HG03354 (cell line): ENCODE results near the gene THSD7B.

Experiments used
- ATAC-seq: cut with Tn5 transposase; IDR thresholded peaks from one replicate; pipeline ENCODE4 v1.9.1; 2021; ENCODE audit warnings: mild to moderate bottlenecking; ENCODE audit not compliant: unreplicated experiment, poor library complexity, severe bottlenecking

Gene THSD7B

GRCh38 chr2:136796339-136796738, 31.0 kb downstream of the THSD7B start:
- ATAC-seq, result no peak

GRCh38 chr2:136798766-136799165, 33.4 kb downstream of the THSD7B start:
- ATAC-seq, result no peak

GRCh38 chr2:136801661-136802060, 36.3 kb downstream of the THSD7B start:
- ATAC-seq, result no peak

GRCh38 chr2:136809998-136810397, 44.7 kb downstream of the THSD7B start:
- ATAC-seq, result no peak

- ATAC-seq, result no peak
Measured at GRCh38 chr2:136818839-136819238, 53.5 kb downstream of the THSD7B start.

- no peak for ATAC-seq
Measured at GRCh38 chr2:136823291-136823690, 57.9 kb downstream of the THSD7B start.

GRCh38 chr2:136828162-136828561, 62.8 kb downstream of the THSD7B start:
- ATAC-seq, result no peak

GRCh38 chr2:136828774-136829173, 63.4 kb downstream of the THSD7B start:
- ATAC-seq, result no peak

- ATAC-seq, result no peak
Measured at GRCh38 chr2:136844546-136844945, 79.2 kb downstream of the THSD7B start.

- ATAC-seq, result no peak
Measured at GRCh38 chr2:136858656-136859055, 93.3 kb downstream of the THSD7B start.

- ATAC-seq, result no peak
Measured at GRCh38 chr2:136860443-136860958, 95.2 kb downstream of the THSD7B start.

GRCh38 chr2:136863468-136863867, 98.1 kb downstream of the THSD7B start:
- ATAC-seq, result no peak

- ATAC-seq, result no peak
Measured at GRCh38 chr2:136863874-136864273, 98.5 kb downstream of the THSD7B start.

GRCh38 chr2:136871424-136871823, 106.1 kb downstream of the THSD7B start:
- no peak for ATAC-seq

GRCh38 chr2:136874258-136874657, 108.9 kb downstream of the THSD7B start:
- ATAC-seq, result no peak

GRCh38 chr2:136891100-136891499, 125.8 kb downstream of the THSD7B start:
- no peak for ATAC-seq

GRCh38 chr2:136894007-136894634, 128.8 kb downstream of the THSD7B start:
- ATAC-seq, result no peak

- no peak for ATAC-seq
Measured at GRCh38 chr2:136901732-136902131, 136.4 kb downstream of the THSD7B start.

- no peak for ATAC-seq
Measured at GRCh38 chr2:136905779-136906178, 140.4 kb downstream of the THSD7B start.

- no peak for ATAC-seq
Measured at GRCh38 chr2:136909777-136910176, 144.4 kb downstream of the THSD7B start.

- no peak for ATAC-seq
Measured at GRCh38 chr2:136916131-136916530, 150.8 kb downstream of the THSD7B start.

GRCh38 chr2:136917411-136917881, 152.1 kb downstream of the THSD7B start:
- no peak for ATAC-seq
